ENCODE data around the gene POLR2H.

The POLR2H gene

GRCh38 chr3:184387174-184387714 lies 25.7 kb downstream of the POLR2H start:
- no peak for DNase-seq (ENCODE audit: low spot score)

- DNase-seq (ENCODE audit: low spot score): no peak
These were observed 26.8 kb downstream of the POLR2H start for GRCh38 chr3:184388164-184388935.

GRCh38 chr3:184388936-184389230 lies 27.4 kb downstream of the POLR2H start:
- no peak for DNase-seq (ENCODE audit: low spot score)

GRCh38 chr3:184389384-184389783 lies 27.9 kb downstream of the POLR2H start:
- DNase-seq (ENCODE audit: low spot score): no peak

GRCh38 chr3:184389935-184390528 lies 28.5 kb downstream of the POLR2H start:
- DNase-seq (ENCODE audit: low spot score): no peak

- DNase-seq (ENCODE audit: low spot score): no peak
These were observed 29.8 kb downstream of the POLR2H start for GRCh38 chr3:184391266-184391665.

- DNase-seq (ENCODE audit: low spot score): no peak
These were observed 33.8 kb downstream of the POLR2H start for GRCh38 chr3:184395320-184395660.

- DNase-seq (ENCODE audit: low spot score): no peak
These were observed 37.9 kb downstream of the POLR2H start for GRCh38 chr3:184399410-184399809.

GRCh38 chr3:184405075-184406030 lies 43.8 kb downstream of the POLR2H start:
- DNase-seq (ENCODE audit: low spot score): no peak

GRCh38 chr3:184409331-184409926 lies 47.9 kb downstream of the POLR2H start:
- DNase-seq (ENCODE audit: low spot score): no peak

GRCh38 chr3:184409946-184410500 lies 48.5 kb downstream of the POLR2H start:
- DNase-seq (ENCODE audit: low spot score): no peak

- no peak for DNase-seq (ENCODE audit: low spot score)
These were observed 53.1 kb downstream of the POLR2H start for GRCh38 chr3:184414418-184415202.

GRCh38 chr3:184415203-184415490 lies 53.6 kb downstream of the POLR2H start:
- DNase-seq (ENCODE audit: low spot score): no peak

- DNase-seq (ENCODE audit: low spot score): peak; percentile 72
These were observed 56.3 kb downstream of the POLR2H start for GRCh38 chr3:184417619-184418327.

All from HuH-7 (cell line).